ENCODE measurements around the gene TAC4.

Gene TAC4

DNA sequence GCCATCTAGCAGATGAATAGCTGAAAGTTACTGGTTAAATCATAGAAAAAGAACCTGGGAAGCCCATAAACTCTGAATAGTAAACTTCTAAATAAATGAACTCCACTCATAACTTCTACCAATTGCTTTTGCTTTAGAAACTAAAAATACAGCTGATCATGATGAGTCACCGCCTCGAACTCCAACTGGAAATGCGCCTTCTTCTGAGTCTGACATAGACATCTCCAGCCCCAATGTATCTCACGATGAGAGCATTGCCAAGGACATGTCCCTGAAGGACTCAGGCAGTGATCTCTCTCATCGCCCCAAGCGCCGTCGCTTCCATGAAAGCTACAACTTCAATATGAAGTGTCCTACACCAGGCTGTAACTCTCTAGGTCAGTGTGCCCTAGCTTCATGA lies 49.7 kb downstream of the TAC4 start:
- no peak for DNase-seq

- no peak for DNase-seq
These were observed 52.5 kb downstream of the TAC4 start for GRCh38 chr17:49795372-49795771.

GRCh38 chr17:49793309-49793708 lies 54.6 kb downstream of the TAC4 start:
- DNase-seq = no peak

- DNase-seq = no peak
These were observed 58.7 kb downstream of the TAC4 start for GRCh38 chr17:49789243-49789578.

- peak; percentile 98 for DNase-seq
These were observed 59.2 kb downstream of the TAC4 start, which contains the start of gene KAT7 for GRCh38 chr17:49788478-49789242. TSS of gene KAT7 (plus strand) at chr17:49788681. CDS start at chr17:49788835, 154 bp downstream.
